ENCODE data around the gene PACS1.
"Not testable (repeated sequence)": the region's sequence is repeated elsewhere in the genome, so short reads cannot be mapped to it uniquely, and the experiment has no call there.

Gene PACS1

DNA sequence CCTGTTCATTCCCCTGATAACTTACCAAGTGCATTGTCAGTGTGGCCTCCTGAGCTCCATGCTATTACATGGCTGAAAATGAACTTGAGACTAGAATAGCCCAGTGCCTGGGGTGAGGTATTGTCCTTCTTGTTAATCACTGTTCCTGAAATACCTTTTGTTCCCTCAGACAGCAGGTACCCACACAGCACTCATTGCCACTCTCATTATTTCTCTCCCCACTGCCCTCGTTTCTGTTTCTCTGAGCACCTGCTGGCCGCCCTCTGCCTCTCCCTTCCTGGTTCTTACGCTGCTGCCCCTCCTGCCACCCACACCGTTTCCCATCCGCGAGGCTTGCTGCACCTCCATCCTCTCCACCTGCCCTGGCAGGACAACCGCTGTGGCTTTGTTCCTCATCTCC is 161.5 kb downstream of the PACS1 start:
- FAIRE-seq: no peak

GRCh38 chr11:66232769-66233168 is 162.7 kb downstream of the PACS1 start:
- no peak for FAIRE-seq

GRCh38 chr11:66233301-66233700 is 163.2 kb downstream of the PACS1 start:
- FAIRE-seq: no peak

GRCh38 chr11:66235141-66235540 is 165.1 kb downstream of the PACS1 start:
- no peak for FAIRE-seq

- FAIRE-seq: no peak
These were observed 167.8 kb downstream of the PACS1 start for GRCh38 chr11:66237867-66238266.

DNA sequence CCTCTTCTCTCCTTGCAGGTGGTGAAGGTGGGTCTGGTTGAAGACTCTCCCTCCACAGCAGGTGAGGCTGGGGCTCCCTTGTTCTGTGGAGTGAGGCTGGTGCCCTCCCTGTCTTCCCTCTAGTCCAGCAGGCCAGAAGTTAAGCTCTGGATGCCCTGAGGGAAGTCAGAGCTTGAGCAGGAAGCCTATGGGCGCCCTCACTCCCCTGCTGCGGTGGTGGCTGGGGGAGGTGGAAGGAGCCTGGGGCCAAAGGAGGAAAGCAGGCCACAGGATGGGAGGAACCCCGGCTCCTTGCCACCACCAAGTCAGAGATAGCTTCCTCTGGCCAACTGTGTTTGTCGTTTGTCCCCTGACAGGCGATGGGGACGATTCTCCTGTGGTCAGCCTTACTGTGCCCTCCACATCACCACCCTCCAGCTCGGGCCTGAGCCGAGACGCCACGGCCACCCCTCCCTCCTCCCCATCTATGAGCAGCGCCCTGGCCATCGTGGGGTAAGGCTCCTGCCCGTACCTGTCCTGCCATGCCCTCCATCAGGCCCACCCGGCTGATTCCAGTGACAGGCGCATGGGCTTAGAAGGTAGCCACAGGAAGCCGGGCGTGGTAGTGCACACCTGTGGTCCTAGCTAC is 168.8 kb downstream of the PACS1 start:
- FAIRE-seq: no peak

DNA sequence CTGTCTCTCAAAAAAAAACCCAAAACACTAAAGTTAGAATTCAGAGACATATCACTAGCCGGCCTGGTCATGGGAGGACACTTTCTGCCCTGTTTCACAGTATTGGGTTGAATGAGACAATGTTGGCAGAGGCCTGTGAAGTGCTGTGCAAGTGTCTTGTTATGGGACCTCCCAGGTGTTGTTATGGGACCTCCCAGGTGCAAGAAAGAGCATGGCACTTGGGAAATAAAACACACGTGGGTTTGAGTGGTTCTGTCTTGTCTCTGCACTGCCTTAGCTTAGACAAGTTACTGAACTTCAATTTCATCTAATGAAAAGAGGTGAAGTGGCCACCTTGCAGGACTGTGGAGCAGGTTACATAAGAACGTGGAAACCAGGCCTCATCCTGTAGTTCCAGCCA is 169.4 kb downstream of the PACS1 start:
- no peak for FAIRE-seq

- no peak for FAIRE-seq
These were observed 170.1 kb downstream of the PACS1 start for GRCh38 chr11:66239998-66240780.

DNA sequence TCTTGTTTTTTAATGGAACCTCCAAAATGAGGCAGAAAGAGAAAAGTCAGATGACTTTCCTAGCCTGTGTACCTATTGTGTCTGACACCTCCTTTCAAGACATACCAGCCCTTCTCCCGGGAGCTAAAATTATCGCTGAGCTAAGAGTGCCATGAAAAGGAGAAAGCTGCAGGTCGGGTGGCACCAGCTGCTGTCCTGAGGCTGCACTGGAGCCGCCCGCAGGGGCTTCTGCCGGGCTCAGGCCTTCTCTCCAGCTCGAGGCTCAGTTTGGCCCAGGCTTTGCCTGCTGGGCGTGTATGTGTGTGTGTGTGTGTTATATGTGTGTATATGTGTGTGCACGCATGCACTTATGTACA is 170.7 kb downstream of the PACS1 start:
- FAIRE-seq: no peak

GRCh38 chr11:66242095-66242765 is 172.2 kb downstream of the PACS1 start:
- no peak for FAIRE-seq

DNA sequence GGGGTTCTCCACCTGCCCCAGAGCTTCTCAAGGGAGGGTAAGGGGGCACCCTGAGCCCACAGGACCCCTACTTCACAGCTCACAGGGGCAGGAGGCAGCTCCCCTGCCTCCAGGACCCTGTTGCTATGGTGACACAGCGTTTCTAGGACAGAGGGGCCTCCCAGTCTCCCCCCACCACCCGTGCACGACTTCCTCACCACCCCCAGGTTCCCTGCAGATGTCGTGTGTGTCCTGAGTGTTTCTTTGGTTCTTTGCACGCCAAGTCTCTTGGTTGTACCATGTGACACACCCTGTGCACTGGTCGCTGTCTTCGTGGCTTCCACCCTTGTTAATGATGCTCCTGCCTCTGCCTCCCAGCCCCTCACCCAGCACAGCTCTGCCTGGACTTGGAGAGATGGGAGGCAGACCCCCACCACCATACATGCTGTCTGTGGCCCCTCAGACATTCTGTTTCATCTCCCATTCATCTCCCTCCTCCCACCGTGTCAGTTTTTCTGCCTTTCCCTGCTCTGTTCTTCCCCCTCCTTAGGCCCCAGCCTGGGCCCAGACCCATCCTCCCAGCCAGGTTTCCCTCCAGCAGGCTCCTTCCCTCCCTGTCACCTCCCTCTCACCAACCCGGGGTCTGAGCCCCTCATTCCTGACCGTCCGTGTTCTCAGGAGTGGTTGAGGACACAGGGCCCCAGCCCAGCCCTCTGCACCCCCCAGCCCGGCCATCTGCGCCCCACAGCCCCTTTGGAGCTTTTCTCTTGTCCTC is 173.9 kb downstream of the PACS1 start:
- no peak for FAIRE-seq

DNA sequence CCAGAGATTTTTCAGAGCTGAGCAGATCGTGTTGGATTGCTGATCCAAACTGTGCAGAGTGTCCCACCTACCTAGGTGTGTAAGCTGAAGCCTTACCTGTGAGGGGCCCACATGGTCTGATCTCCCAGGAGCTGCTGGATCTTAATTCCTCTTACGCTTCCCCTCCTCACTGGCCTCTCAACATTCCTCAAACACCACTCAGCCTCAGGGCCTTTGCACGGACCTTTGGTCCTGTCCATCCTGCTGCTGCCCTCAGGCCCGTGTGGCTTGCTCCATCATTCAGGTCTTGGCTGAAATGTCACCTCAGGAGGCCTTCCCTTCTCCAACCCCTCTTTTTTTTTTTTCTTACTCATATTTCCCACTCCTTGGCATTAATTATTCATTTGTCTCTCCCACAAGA is 177.2 kb downstream of the PACS1 start:
- FAIRE-seq: no peak

DNA sequence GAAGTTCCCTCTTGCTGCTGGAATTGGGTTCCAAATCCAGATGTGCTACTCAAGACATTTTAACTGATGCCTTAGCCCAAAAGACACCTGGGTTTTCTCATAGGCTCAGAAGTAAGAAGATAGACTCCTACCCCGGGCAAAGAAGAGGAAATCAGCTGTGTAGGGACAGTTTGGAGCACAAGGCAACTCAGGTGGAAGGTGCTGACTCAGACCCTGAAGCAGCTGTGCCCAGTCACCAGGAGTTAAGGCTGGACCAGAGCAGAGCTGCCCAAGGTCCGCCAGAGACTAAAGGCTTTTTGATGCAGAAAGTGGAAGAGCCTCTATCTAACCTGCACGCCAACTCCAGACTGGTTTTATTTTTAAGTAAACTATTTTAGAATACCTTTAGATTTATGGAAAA is 177.7 kb downstream of the PACS1 start:
- no peak for FAIRE-seq

DNA sequence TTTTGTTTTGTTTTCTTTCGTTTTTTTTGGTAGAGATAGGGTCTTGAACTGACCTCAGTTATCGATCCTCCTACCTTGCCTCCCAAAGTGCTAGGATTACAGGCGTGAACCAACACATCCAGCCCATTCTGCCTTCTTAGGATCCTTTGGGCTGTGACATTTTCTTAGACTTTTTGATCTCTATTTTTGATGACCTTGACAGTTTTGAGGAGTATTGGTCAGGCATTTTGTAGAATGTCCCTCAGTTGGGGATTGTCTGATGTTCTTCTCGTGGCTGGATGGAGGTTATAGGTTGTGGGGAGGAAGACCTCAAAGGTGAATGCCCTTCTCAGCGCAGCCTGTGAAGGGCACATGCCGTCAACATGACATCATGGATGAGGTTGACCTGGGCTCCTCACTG is 178.8 kb downstream of the PACS1 start:
- no peak for FAIRE-seq

GRCh38 chr11:66251809-66252208 is 181.7 kb downstream of the PACS1 start:
- no peak for FAIRE-seq

DNA sequence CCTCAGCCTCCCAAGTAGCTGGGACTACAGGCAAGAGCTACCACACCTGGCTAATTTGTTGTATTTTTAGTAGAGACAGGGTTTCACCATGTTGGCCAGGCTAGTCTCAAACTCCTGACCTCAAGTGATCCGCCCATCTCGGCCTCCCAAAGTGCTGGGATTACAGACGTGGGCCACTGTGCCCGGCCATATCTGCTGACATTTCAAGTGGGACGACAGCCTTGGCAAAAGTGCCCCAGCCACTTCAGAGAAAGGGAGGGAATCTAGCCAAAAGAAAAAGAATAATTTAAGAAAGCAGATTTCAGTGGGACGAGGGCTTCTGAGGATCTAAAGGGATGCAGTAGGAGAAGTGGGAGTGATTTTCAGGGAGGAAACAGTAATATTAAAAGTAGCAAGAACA is 183.0 kb downstream of the PACS1 start:
- FAIRE-seq: not testable (repeated sequence)

DNA sequence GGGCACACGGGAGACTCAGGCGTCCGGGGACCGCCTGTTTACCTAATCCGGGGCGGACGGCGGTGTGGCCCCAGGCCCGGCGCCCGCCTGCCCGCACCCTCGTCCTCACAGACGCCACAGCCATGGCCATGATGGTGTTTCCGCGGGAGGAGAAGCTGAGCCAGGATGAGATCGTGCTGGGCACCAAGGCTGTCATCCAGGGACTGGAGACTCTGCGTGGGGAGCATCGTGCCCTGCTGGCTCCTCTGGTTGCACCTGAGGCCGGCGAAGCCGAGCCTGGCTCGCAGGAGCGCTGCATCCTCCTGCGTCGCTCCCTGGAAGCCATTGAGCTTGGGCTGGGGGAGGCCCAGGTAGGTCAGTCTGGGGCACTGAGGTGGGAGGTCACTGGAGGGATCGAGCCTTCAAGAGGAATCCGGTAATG is 188.4 kb downstream of the PACS1 start:
- FAIRE-seq: no peak

DNA sequence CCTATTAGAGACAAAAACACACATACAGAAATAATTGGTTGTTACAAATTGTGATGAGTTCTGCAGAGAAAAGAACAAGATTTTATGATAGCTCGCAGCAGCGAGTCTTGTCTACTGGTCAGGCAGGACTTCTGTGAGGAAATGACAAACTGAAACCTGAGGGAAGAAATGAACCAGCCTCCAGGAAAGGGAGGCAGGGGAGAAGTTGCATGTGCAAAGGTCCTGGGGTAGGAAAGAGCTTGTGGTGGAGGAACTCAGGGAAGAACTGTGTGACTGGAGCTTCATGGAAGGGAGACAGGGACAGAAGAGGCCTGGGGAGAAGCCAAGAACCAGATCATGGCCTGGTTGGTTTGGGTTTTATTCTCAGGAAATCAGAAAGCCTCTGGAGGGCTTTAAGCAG is 189.2 kb downstream of the PACS1 start:
- no peak for FAIRE-seq

- FAIRE-seq: no peak
These were observed 189.9 kb downstream of the PACS1 start for GRCh38 chr11:66259956-66260355.

DNA sequence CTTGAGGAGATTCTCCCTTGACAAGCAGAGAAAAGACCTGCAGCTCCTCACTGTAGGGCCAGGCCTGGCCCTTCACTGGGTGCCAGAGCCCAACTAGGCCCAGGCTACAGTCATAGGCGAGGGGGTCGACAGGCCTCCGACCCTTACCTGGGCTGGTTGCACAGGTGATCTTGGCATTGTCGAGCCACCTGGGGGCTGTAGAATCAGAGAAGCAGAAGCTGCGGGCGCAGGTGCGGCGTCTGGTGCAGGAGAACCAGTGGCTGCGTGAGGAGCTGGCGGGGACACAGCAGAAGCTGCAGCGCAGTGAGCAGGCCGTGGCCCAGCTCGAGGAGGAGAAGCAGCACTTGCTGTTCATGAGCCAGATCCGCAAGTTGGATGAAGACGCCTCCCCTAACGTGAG is 191.5 kb downstream of the PACS1 start:
- FAIRE-seq: no peak

DNA sequence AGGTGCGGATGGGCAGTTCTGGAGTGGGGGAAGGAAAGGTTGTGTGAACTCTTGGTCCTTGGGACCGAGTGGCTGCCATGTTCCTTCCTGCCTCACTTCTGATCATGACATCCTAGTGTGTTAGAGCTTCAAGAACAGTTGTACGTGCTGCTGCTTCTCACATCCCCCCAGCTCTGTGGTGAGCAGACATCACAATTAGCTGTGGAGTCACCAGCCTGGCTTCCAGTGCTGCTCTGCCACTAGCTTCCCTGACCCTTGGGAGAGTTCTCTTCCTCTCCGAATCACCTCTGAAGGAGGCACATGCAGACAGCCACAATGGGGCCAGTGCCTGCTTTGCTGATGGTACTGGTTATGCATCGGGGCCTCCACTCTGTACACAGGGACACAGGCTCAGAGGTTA is 192.1 kb downstream of the PACS1 start:
- FAIRE-seq: no peak

DNA sequence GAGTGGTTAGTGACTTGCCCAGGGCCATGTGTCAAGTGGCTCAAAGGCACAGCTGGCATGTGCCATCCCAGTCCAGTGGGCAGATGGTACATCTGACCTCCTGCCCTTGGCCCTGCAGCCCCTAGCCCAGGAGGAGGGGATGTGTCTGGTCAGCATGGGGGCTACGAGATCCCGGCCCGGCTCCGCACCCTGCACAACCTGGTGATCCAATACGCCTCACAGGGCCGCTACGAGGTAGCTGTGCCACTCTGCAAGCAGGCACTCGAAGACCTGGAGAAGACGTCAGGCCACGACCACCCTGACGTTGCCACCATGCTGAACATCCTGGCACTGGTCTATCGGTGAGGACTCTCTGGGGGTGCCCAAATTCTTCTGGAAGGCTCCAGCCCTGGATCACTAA is 192.6 kb downstream of the PACS1 start:
- FAIRE-seq: no peak

DNA sequence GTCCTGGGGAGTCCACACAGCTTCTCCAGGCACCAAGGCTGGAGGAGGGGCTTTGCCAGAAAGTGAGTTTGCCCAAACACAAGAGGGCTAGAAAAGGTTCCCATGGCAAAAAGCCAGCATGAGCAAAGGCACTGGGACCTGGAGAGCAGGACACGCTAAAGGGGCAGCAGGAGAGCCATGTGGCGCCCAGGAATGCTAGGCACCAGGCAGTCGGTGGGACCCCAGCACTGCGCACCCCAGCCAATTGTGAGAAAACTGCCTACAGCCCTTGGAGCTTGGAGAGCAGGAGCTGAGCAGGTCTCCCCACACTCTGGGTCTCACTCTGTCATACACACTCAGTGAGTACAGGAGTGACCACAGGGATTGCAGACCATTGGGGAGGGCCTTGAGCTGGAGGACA is 193.2 kb downstream of the PACS1 start:
- FAIRE-seq: no peak

- no peak for FAIRE-seq
These were observed 193.7 kb downstream of the PACS1 start for GRCh38 chr11:66263785-66264184.

Data from G401.6 (cell line).